Fibroblast of mammary gland (primary cell): Measurements from ENCODE around the gene RRP1B.

Source experiments
- DNase-seq: peaks from one replicate; pipeline ENCODE4 v3.0.0-alpha.2; 2010; ENCODE audit warnings: low read depth
- H3K4me3 ChIP-seq: 2 replicates; pipeline ENCODE4 v1.5.1; 2011; ENCODE audit warnings: low read depth, mild to moderate bottlenecking, low read length, moderate library complexity; ENCODE audit not compliant: control insufficient read depth
- TF ChIP-seq, protein P1 (sequence below): conservative IDR thresholded peaks from 2 replicates; pipeline ENCODE4 v1.5.1; 2011; ENCODE audit warnings: low read depth, low read length, inconsistent platforms; ENCODE audit not compliant: control insufficient read depth, insufficient read depth

RRP1B gene

DNA sequence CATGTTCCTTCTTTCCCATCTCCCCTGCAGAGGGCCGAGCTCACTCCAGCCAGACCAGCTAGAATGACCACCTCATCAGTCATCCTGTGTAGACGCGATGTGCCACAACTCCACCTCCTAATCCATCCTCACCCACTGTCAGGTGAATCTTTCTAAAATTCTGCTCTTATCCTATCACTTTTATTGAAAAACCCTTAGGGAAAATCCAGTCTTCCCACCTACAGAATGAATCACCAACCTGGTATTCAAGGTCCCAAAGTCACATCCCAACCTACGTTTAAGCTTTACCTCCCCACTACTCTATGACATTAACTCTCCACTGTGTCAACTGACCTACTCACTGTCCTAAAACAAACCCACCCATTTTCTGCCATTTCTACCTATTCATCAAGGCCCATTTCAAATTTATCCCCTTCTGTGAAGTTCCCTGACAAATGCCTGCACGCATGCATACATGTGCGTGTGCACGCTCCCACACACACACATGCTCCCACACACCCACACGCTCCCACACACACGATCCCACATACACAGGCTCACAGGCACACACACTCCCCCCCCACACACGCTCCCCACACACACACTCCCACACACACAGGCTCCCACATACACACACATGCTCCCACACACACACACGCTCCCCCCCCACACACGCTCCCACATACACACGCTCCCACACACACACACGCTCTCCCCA lies 27.8 kb upstream of the RRP1B start:
- no peak for DNase-seq
- TF ChIP-seq, protein P1, sequence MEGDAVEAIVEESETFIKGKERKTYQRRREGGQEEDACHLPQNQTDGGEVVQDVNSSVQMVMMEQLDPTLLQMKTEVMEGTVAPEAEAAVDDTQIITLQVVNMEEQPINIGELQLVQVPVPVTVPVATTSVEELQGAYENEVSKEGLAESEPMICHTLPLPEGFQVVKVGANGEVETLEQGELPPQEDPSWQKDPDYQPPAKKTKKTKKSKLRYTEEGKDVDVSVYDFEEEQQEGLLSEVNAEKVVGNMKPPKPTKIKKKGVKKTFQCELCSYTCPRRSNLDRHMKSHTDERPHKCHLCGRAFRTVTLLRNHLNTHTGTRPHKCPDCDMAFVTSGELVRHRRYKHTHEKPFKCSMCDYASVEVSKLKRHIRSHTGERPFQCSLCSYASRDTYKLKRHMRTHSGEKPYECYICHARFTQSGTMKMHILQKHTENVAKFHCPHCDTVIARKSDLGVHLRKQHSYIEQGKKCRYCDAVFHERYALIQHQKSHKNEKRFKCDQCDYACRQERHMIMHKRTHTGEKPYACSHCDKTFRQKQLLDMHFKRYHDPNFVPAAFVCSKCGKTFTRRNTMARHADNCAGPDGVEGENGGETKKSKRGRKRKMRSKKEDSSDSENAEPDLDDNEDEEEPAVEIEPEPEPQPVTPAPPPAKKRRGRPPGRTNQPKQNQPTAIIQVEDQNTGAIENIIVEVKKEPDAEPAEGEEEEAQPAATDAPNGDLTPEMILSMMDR: no peak
- no peak overlapping the region for H3K4me3 ChIP-seq

DNA sequence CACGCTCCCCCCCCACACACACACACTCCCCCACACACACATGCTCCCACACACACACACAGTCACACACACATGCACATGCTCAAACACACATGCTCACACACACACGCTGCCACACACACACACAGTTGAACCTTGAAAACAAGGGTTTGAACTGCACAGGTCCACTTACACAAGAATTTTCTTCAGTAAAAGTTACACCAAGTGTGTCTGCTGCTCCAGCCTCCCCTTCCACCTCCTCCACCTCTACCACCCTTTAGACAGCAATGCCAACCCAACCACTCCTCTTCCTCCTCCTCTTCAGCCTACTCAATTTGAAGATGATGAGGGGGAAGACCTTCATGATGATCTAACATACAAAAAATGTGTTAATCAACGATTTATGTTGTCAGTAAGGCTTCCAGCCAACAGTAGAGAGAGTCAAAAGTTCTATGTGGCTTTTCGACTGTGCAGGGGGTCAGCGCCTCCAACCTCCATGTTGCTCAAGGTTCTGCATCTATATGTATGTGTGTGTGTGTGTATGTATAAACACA lies 26.9 kb upstream of the RRP1B start:
- no peak for DNase-seq
- TF ChIP-seq, protein P1: no peak
- no peak overlapping the region for H3K4me3 ChIP-seq

DNA sequence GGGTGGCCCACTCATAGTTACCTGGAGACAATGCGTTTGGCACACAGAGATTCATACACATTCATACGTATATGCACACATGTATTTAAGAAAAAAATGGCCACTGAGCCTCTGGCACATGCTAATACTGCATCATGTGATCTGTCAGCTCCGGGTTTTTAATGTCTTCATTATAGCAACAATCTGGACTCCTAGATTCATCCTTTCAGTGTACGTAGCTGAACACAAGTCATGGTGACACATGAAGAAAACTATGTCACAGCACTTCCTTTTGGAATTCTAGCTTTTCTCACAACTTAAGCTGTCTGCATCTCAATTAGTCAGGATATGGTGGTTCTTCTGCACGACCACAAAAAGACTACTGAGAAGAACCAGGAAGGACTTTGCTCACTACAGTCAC lies 24.7 kb upstream of the RRP1B start:
- TF ChIP-seq, protein P1: no peak
- peak; percentile 31 for DNase-seq
- no peak overlapping the region for H3K4me3 ChIP-seq

GRCh38 chr21:43635436-43635835 lies 23.9 kb upstream of the RRP1B start:
- no peak for DNase-seq
- TF ChIP-seq, protein P1: no peak
- H3K4me3 ChIP-seq: no peak overlapping the region

- TF ChIP-seq, protein P1: no peak
- no peak overlapping the region for H3K4me3 ChIP-seq
- DNase-seq: no peak
Observed at GRCh38 chr21:43637530-43638158, 21.7 kb upstream of the RRP1B start.

DNA sequence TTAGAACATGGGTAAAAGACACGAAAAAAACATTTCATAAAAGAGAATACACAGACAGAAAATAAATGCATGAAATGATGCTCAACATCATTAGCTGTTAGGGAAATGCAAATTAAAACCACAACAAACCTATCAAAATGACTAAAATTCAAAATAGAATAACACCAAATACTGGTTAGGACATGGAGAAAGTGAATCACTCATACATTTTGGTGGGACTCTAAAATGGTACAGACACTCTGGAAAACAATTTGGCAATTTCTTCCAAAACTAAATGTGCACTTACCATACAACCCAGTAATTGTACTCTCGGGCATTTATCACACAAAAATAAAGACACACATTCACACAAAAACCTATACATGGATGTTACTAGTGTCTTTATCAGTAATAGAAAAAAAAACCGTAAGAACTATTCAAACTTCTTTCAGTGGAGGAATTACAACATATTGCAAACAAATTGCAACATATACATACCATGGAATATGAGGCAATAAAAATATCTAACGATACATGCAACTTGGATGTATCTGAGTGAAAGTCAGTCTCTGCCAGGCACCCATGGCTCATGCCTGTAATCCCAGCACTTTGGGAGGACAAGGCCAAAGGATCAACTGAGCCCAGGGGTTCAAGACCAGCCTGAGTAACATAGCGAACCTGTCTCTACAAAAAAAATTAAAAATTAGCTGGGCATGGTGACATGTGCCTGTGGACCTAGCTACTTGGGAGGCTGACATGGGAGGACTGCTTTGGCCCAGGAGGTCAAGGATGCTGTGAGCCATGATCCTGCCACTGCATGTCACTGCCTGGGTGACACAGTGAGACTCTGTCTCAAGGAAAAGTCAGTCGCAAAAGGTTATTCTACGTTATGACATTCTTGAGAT lies 19.6 kb upstream of the RRP1B start:
- DNase-seq: peak; percentile 87
- H3K4me3 ChIP-seq: no peak overlapping the region
- TF ChIP-seq, protein P1: no peak
